ENCODE results near the gene ZSCAN26. TPM values are rescaled to one million over a fixed set of nuclear protein-coding genes. Genes with fewer than 3 reads are reported as not detected.

Gene ZSCAN26
- total RNA-seq, 4 donors from 2014 or later: 20.9 to 41.2 (median 36.2) TPM

- WGBS, 2 donors: 14 to 17% methylated on average over 5 of the region's 5 CpGs
- intact Hi-C loops (cut with DNase I): loop anchor here (10.0 kb wide), 1 partner anchor 88 kb away; no protein-coding TSS in a partner anchor
- no peaks in the 10 kb centered on the region for H3K27me3 ChIP-seq
- H3K4me1 ChIP-seq: peaks cover 8 to 11% of the 10 kb centered on the region in 2 donors
- H3K27ac ChIP-seq: peak overlapping the region; percentile 76 to 86 (median 76)
- H3K4me3 ChIP-seq (replicated peaks in 1 of 3): peak overlapping the region; percentile 45 to 98 (median 64)
- H3K36me3 ChIP-seq: no peaks in the 10 kb centered on the region
- DNase-seq: no peak
- TF ChIP-seq POLR2A (IDR thresholded peaks at IDR 0.05) (no peak), CTCF (IDR thresholded peaks at IDR 0.05) (no peak)
- no peaks in the 10 kb centered on the region for H3K9me3 ChIP-seq
Observed at GRCh38 chr6:28266563-28266961, 381 bp upstream of the ZSCAN26 start.

- H3K4me1 ChIP-seq: peaks cover 8 to 11% of the 10 kb centered on the region in 2 donors
- TF ChIP-seq CTCF (IDR thresholded peaks at IDR 0.05): no peak
- TF ChIP-seq POLR2A (IDR thresholded peaks at IDR 0.05): no peak
- no peak overlapping the region for H3K27ac ChIP-seq
- WGBS, 2 donors: 2 to 3% methylated on average over 1 of the region's 1 CpG
- DNase-seq: no peak
- H3K27me3 ChIP-seq: no peaks in the 10 kb centered on the region
- no peaks in the 10 kb centered on the region for H3K9me3 ChIP-seq
- H3K4me3 ChIP-seq (replicated peaks in 1 of 3): peak overlapping the region in 2 of 3 donors; percentile 64 to 98
- peaks cover 8 to 10% of the 10 kb centered on the region in 2 donors for H3K36me3 ChIP-seq
- intact Hi-C loops (cut with DNase I): loop anchor here (10.0 kb wide), 1 partner anchor 87 kb away; no protein-coding TSS in a partner anchor
Observed at GRCh38 chr6:28267695-28268059, 734 bp downstream of the ZSCAN26 start.

- H3K36me3 ChIP-seq: peaks cover 24 to 27% of the 10 kb centered on the region in 2 donors
- no peak overlapping the region for H3K4me3 ChIP-seq (replicated peaks in 1 of 3)
- no peak for DNase-seq
- no peak overlapping the region for H3K27ac ChIP-seq
- intact Hi-C loops (cut with DNase I): loop anchor here (10.0 kb wide), 1 partner anchor 85 kb away; no protein-coding TSS in a partner anchor
- TF ChIP-seq POLR2A (IDR thresholded peaks at IDR 0.05) (no peak), CTCF (IDR thresholded peaks at IDR 0.05) (no peak)
- peaks cover 8 to 11% of the 10 kb centered on the region in 2 donors for H3K4me1 ChIP-seq
- no peaks in the 10 kb centered on the region for H3K9me3 ChIP-seq
- no peaks in the 10 kb centered on the region for H3K27me3 ChIP-seq
Observed at GRCh38 chr6:28269492-28269891, 2.5 kb downstream of the ZSCAN26 start.

GRCh38 chr6:28274888-28275287, 7.9 kb downstream of the ZSCAN26 start:
- Histone ChIP-seq H3K9me3 (no peaks in the 10 kb centered on the region), H3K4me3 (replicated peaks in 1 of 3) (no peak overlapping the region), H3K27ac (no peak overlapping the region), H3K27me3 (no peaks in the 10 kb centered on the region), H3K36me3 (peaks cover 44 to 49% of the 10 kb centered on the region in 2 donors), H3K4me1 (no peaks in the 10 kb centered on the region)
- intact Hi-C loops (cut with DNase I): no loop called here
- no peak for TF ChIP-seq POLR2A (IDR thresholded peaks at IDR 0.05)
- no peak for TF ChIP-seq CTCF (IDR thresholded peaks at IDR 0.05)
- no peak for DNase-seq

- WGBS, 2 donors: 87 to 90% methylated on average over 3 of the region's 3 CpGs
- Histone ChIP-seq H3K36me3 (peaks cover 36 to 39% of the 10 kb centered on the region in 2 donors), H3K4me1 (peaks cover 0 to 5% of the 10 kb centered on the region in 2 donors), H3K27ac (no peak overlapping the region), H3K9me3 (no peaks in the 10 kb centered on the region), H3K27me3 (no peaks in the 10 kb centered on the region), H3K4me3 (replicated peaks in 1 of 3) (no peak overlapping the region)
- intact Hi-C loops (cut with DNase I): no loop called here
- DNase-seq: no peak
- TF ChIP-seq CTCF (IDR thresholded peaks at IDR 0.05) (no peak), POLR2A (IDR thresholded peaks at IDR 0.05) (no peak)
Observed at GRCh38 chr6:28277746-28278145, 10.8 kb downstream of the ZSCAN26 start.
